HG02884 (cell line): ENCODE measurements around the gene TMC4.
A peak's percentile ranks its signal among the peaks of the same experiment; 100 is the strongest.

Source experiments
- ATAC-seq: cut with Tn5 transposase; IDR thresholded peaks from one replicate; pipeline ENCODE4 v1.9.1; 2021; ENCODE audit warnings: mild to moderate bottlenecking, moderate library complexity; ENCODE audit not compliant: unreplicated experiment

TMC4 gene

GRCh38 chr19:54136086-54136863 is 36.7 kb downstream of the TMC4 start:
- no peak for ATAC-seq

DNA sequence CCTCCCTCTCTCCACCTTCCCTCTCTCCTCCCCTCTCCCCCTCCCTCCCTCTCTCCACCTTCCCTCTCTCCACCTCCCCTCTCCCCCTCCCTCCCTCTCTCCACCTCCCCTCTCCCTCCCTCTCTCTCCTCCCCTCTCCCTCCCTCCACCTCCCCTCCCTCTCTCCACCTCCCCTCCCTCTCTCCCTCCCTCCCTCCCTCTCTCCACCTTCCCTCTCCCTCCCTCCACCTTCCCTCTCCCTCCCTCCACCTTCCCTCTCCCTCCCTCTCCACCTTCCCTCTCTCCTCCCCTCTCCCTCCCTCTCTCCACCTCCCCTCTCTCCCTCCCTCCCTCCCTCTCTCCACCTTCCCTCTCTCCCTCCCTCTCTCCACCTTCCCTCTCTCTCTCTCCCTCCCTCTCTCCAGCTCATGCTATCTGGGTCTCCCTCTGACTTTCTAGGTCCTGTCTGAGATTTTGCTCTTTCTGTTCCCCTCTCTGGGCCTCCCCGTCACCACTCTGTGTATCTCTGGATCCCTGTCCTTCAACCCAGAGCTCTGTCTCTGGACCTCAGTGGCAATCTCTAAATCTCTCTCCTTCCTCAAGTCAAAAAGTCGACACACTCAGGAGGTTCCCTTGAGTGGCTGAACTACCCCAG is 38.9 kb downstream of the TMC4 start:
- ATAC-seq: no peak

- ATAC-seq: no peak
Measured at GRCh38 chr19:54133312-54133956, 39.5 kb downstream of the TMC4 start.

- ATAC-seq: no peak
Measured at GRCh38 chr19:54129617-54129996, 43.4 kb downstream of the TMC4 start.

- ATAC-seq: no peak
Measured at GRCh38 chr19:54128796-54129616, 44.0 kb downstream of the TMC4 start.

DNA sequence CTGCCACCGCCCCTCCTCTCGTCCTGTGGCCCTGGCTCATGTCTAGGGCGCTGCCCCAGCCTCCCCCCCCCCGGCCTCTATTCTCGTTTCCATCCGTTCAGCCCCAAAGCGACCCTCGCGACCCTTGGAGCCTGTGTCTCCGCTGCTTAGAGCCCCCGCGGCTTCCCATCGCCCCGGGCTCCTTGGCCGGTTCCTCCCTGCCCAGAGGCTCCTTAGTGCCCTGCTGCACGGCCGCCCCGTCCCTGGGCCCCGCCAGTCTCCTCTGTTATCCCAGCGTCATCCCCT is 44.6 kb downstream of the TMC4 start:
- ATAC-seq: no peak

DNA sequence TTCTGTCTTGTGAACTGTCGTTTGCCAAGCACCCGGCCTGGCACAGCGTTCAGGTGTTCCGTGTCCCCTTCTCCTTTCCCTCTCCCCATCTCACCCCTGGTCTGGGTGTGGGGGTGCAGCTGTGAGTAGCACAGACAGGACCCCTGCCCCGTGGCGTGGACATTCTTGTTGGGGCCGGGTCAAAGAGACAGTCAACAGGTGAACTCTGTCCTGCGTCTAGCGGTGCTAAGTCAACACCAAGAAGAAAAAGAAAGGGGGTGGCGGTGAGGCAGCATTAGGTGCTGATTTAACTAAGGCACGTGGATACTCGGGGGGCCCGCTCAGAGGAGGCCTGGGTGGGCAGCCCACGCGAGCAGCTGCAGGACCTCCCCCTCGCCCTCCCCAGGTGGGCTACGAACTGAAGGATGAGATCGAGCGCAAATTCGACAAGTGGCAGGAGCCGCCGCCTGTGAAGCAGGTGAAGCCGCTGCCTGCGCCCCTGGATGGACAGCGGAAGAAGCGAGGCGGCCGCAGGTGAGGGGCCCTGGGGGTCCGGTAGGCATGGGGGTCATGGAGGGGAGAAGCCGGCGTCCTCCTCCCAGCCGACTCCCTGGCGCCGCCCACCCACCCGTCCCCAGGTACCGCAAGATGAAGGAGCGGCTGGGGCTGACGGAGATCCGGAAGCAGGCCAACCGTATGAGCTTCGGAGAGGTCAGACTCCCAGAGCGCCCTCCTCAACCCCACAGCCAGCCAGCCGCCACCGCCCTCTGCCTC is 45.1 kb downstream of the TMC4 start:
- no peak for ATAC-seq

GRCh38 chr19:54125713-54126112 is 47.2 kb downstream of the TMC4 start:
- no peak for ATAC-seq

- no peak for ATAC-seq
Measured at GRCh38 chr19:54124393-54124792, 48.6 kb downstream of the TMC4 start.

DNA sequence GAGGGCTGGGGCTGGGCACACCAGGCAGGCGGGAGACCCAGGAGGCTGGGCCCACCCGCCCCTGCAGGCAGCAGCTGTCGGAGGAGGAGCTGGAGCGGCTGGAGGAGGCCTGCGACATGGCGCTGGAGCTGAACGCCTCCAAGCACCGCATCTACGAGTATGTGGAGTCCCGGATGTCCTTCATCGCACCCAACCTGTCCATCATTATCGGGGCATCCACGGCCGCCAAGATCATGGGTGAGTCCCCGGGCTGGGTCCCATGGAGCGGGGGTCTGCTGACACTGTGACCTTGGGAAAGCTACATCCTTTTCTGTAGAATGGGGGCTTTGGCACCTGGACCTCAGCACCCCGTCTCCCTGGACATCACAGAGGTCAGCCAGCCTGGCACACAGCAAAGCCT is 49.3 kb downstream of the TMC4 start:
- no peak for ATAC-seq

- ATAC-seq: no peak
Measured at GRCh38 chr19:54121259-54121658, 51.7 kb downstream of the TMC4 start.

DNA sequence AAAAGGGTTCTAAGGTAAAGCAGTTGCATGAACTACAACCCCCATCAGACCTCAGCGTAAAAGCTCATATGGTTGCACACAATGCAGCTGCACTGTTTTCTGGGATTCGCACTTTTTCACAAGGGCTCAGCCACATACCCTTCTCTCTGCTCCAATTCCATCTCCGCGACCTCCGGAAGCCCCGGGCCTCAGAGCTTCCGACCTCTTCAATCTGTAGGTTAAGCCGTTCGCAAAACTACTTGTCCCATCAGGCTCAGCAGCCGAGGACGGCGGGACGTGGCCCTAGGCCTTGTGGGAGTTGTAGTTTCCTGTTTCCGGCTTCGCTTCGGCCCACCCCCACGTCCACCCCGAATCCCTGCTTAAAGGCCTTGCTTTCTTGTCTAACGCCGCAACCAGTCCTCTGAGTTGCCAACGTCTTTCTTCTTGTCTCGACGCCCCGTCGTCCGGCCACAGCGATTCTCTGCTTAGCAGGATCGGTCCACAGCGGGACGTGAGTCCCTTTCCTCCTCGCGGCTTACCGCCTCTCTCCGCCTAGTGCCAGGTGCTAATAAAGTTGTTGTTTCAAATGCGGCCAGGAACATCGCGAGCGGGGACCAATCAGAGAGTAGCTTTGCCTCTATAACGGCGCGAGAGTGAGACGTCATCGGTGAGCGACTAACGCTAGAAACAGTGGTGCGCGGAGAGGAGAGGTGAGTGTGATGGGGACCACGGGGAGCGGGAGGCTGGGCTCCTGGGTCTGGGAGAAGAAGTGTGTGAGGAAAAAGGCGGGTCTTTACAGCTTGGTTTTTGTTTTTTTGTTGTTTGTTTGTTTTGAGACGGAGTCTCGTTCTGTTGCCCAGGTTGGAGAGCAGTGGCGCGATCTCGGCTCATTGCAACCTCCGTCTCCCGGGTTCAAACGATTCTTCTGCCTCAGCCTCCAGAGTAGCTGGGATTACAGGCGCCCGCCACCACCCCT is 57.6 kb downstream of the TMC4 start, which contains the start of the genes PRPF31 and TFPT:
TSS of gene PRPF31 (plus strand) at position 646 of the 955 bp plus-strand sequence. CDS start 2,525 bp downstream, outside the sequence.
TSS of gene TFPT (minus strand) at position 549 of the 955 bp plus-strand sequence. CDS start at position 161, 388 bp downstream.
- peak; percentile 69 for ATAC-seq

DNA sequence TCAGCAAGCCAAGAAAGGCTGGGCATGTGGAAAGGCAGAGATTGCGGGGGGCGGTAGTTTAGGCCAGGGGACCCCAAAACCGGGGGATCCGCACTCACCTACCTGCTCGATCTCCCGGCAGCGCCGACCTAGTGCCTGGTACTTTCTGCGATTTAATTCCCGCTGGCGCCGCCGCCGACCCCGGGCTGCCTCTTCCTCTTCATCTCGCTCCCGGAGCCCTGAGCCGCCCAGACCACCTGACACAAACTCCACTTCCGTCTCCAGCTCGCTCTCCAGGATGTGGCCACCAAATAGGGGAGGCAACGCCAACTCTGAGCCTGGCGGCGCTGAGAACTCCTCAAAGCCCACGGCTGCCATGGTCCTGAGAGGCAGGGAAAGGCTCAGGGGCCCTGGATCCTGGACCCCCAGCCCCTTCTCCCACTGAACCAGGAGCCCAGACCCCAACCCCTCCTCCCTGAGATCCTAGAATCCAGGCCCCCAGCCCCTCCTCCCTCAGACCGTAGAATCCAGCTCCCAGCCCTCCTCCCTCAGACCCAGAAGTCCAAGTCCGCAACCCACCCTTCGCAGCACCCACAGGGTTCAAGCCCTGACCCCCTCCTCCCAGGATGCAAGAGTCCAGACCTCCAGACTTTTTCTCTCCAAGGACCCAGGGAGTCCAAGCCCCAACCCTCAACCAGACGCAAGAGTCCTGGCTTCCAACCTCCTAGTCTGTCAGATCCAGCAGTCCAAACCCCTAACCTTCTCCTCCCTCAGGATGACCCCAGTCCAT is 58.4 kb downstream of the TMC4 start:
- ATAC-seq: no peak
